Measurements from ENCODE around the gene PLCH1. TPM values are rescaled to one million over a fixed set of nuclear protein-coding genes. Genes with fewer than 3 reads are reported as not detected.

PLCH1 gene
- total RNA-seq, 1 donor from 2014 or later = 0.25 TPM

- Histone ChIP-seq H3K27ac (no peak overlapping the region), H3K36me3 (no peaks in the 10 kb centered on the region), H3K4me1 (no peaks in the 10 kb centered on the region), H3K4me3 (no peak overlapping the region), H3K9me3 (no peaks in the 10 kb centered on the region), H3K27me3 (no peaks in the 10 kb centered on the region)
- intact Hi-C loops (cut with DNase I) = no loop called here
- TF ChIP-seq, protein P1, sequence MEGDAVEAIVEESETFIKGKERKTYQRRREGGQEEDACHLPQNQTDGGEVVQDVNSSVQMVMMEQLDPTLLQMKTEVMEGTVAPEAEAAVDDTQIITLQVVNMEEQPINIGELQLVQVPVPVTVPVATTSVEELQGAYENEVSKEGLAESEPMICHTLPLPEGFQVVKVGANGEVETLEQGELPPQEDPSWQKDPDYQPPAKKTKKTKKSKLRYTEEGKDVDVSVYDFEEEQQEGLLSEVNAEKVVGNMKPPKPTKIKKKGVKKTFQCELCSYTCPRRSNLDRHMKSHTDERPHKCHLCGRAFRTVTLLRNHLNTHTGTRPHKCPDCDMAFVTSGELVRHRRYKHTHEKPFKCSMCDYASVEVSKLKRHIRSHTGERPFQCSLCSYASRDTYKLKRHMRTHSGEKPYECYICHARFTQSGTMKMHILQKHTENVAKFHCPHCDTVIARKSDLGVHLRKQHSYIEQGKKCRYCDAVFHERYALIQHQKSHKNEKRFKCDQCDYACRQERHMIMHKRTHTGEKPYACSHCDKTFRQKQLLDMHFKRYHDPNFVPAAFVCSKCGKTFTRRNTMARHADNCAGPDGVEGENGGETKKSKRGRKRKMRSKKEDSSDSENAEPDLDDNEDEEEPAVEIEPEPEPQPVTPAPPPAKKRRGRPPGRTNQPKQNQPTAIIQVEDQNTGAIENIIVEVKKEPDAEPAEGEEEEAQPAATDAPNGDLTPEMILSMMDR (IDR thresholded peaks at IDR 0.05) = no peak
- TF ChIP-seq POLR2AphosphoS5 (IDR thresholded peaks at IDR 0.05; ENCODE audit: insufficient read depth in 1 of 2, low read depth in 1 of 2) = no peak
- no peak for TF ChIP-seq POLR2A (IDR thresholded peaks at IDR 0.05)
- no peak for DNase-seq (ENCODE audit: extremely low spot score in 2 of 2)
Observed at GRCh38 chr3:155342344-155342743, 402.5 kb downstream of the PLCH1 start.

GRCh38 chr3:155339052-155339451 is 405.8 kb downstream of the PLCH1 start:
- Histone ChIP-seq H3K36me3 (no peaks in the 10 kb centered on the region), H3K9me3 (no peaks in the 10 kb centered on the region), H3K4me1 (no peaks in the 10 kb centered on the region), H3K4me3 (no peak overlapping the region), H3K27me3 (no peaks in the 10 kb centered on the region), H3K27ac (no peak overlapping the region)
- no peak for DNase-seq (ENCODE audit: extremely low spot score in 2 of 2)
- intact Hi-C loops (cut with DNase I) = no loop called here
- no peak for TF ChIP-seq POLR2A (IDR thresholded peaks at IDR 0.05)
- no peak for TF ChIP-seq POLR2AphosphoS5 (IDR thresholded peaks at IDR 0.05; ENCODE audit: insufficient read depth in 1 of 2, low read depth in 1 of 2)
- TF ChIP-seq, protein P1 (IDR thresholded peaks at IDR 0.05) = no peak

DNA sequence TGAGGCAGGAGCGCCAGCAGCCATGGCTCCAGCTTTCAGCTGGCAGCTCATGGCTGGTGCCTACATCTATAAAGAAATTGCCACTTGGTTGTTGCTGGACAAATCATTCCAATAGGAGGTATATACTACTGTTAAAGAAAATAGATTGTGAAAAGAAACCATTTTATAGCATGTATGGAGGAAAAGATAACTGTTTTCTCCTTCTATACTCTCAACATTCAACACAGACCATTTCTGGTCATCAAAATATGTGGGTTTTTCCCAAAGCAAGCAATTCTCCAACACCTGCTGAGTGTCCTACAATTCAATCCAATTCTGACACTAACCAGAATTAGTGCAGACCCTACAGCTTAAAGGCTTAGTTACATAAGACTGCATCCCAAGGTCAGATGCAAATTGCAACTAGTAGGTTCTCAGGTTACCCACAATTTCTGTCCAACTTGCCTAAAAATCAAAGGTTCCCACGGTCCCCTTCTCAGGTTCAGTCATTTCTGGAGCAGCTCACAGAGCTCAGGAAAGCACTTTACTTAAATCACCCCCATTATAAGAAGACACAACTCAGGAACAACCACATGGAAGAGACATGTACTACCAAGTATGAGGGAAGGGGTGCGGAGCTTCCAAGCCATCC is 409.0 kb downstream of the PLCH1 start:
- TF ChIP-seq POLR2A (IDR thresholded peaks at IDR 0.05) (no peak), POLR2AphosphoS5 (IDR thresholded peaks at IDR 0.05; ENCODE audit: insufficient read depth in 1 of 2, low read depth in 1 of 2) (no peak)
- TF ChIP-seq, protein P1 (IDR thresholded peaks at IDR 0.05) = no peak
- H3K4me1 ChIP-seq = no peaks in the 10 kb centered on the region
- H3K36me3 ChIP-seq = no peaks in the 10 kb centered on the region
- H3K4me3 ChIP-seq = no peak overlapping the region
- intact Hi-C loops (cut with DNase I) = no loop called here
- H3K27me3 ChIP-seq = no peaks in the 10 kb centered on the region
- H3K27ac ChIP-seq = no peak overlapping the region
- no peaks in the 10 kb centered on the region for H3K9me3 ChIP-seq
- DNase-seq (ENCODE audit: extremely low spot score in 2 of 2) = no peak

DNA sequence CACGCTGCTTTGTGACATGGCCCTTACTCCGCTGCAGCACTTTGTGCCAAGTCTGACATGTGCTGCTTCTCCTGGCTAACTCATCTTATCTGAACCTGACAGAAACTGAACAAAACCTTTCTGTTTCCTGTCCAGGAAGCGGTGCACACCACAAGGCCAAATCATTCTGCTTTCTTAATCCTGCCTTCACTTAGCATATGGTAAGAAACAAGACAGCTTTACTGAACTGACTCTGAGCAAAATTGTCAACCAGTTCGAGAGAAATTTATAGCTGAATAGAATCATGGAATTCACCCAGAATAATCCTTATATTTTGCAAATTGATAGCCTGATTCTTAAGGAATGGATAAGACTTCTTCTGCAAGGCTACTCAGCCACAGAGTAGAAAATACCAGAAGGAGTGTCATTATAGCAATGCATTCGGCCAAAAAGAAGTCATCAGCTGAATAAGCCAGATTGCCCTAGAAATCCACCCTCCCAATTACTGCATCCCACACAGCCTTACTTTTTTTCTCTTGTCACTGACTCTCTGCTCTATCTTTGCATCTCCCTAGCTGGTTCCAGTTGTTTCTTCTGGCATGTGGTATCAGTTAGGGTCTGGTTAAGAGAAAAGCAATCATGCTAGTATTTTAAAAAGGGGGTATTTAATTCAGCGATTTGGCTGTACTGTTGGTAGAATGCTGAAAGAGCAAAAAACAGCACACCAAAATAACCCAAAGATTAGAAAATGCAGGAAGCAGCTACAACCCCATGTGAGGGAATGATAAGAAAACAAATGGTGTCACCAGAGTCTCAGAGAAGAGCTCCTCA is 409.8 kb downstream of the PLCH1 start:
- Histone ChIP-seq H3K9me3 (no peaks in the 10 kb centered on the region), H3K4me1 (no peaks in the 10 kb centered on the region), H3K4me3 (no peak overlapping the region), H3K27ac (no peak overlapping the region), H3K36me3 (no peaks in the 10 kb centered on the region), H3K27me3 (no peaks in the 10 kb centered on the region)
- intact Hi-C loops (cut with DNase I) = no loop called here
- DNase-seq (ENCODE audit: extremely low spot score in 2 of 2) = no peak
- TF ChIP-seq POLR2A (IDR thresholded peaks at IDR 0.05) = no peak
- TF ChIP-seq POLR2AphosphoS5 (IDR thresholded peaks at IDR 0.05; ENCODE audit: insufficient read depth in 1 of 2, low read depth in 1 of 2) = no peak
- TF ChIP-seq, protein P1 (IDR thresholded peaks at IDR 0.05) = no peak
